VCaP (cell line): ENCODE results near the gene NLRP6.
"Not testable (repeated sequence)": the region's sequence is repeated elsewhere in the genome, so short reads cannot be mapped to it uniquely, and the experiment has no call there.

Source experiments
- H3K27ac ChIP-seq: fragments of 450-650 bp; 2 replicates; pipeline ENCODE4 v1.5.1; 2017
- TF ChIP-seq, protein P1 (sequence below): fragments of 450-650 bp; conservative IDR thresholded peaks from 2 replicates; pipeline ENCODE4 v1.5.1; 2017; ENCODE audit warnings: mild to moderate bottlenecking, moderate library complexity

Gene NLRP6

DNA sequence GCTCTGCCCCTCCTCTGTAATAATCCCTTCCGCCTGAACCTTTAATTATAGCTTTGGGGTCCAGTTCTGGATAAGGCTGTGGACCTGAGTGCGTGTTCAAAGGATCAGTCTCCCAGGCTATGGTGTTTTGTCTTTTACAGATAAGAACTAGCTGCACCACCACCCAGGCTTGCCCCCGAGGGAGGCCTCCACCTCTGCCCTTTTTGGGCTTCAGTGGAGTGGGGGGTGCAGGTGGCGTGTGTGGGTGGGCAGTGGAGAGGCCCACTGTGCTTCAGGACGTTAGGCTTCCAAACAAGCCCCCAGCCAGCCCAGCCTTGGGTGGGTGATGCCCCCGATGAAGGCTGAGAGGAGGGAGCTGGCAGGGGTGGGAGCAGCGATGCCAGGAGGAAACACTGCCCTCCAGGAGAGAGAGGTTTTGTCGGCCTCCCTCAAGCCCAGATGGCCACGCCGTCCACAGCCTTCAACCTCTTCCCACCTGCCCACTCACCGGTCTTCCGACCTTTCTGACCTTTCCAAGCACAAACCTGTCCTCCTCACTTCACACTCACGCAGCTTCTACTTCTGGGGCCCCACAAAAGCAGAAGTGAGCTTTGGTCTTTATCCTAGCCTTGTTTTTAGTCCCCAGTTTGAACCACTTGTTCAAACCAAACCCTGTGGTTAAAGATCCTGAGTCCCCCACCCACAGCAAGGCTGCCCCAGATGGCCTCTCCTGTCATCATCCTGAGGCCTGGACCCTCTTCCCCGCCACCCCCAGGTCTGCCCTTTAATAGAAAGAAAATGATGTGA, 21.1 kb upstream of the NLRP6 start:
- no peak overlapping the region for H3K27ac ChIP-seq
- TF ChIP-seq, protein P1, sequence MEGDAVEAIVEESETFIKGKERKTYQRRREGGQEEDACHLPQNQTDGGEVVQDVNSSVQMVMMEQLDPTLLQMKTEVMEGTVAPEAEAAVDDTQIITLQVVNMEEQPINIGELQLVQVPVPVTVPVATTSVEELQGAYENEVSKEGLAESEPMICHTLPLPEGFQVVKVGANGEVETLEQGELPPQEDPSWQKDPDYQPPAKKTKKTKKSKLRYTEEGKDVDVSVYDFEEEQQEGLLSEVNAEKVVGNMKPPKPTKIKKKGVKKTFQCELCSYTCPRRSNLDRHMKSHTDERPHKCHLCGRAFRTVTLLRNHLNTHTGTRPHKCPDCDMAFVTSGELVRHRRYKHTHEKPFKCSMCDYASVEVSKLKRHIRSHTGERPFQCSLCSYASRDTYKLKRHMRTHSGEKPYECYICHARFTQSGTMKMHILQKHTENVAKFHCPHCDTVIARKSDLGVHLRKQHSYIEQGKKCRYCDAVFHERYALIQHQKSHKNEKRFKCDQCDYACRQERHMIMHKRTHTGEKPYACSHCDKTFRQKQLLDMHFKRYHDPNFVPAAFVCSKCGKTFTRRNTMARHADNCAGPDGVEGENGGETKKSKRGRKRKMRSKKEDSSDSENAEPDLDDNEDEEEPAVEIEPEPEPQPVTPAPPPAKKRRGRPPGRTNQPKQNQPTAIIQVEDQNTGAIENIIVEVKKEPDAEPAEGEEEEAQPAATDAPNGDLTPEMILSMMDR = no peak

DNA sequence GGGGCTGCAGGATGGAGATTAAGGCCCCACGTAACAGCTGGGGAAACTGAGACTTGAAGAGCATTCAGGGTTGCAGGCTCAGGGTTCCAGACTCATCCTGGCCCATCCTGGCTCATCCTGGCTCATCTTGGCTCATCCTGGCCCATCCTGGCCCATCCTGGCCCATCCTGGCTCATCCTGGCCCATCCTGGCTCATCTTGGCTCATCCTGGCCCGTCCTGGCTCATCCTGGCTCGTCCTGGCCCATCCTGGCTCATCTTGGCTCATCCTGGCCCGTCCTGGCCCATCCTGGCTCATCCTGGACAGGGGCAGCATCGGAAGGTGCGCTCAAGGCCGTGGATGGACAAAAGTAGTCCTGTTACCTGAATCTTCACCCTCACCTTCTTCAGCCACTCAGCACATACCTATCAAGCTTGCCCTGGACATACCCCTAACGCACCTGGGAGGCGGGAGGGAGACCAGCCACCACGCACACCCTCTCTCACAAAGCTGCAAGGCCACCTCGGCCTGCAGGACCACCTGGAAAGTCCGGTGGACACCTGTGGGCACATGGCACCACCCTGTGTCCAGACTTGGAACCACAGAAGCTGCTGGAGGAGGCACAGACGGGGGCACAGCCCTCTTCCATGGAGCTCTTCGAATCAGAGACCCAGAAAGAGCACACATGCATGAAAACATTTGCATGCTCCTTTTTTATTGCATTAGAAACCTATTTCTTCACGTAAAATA, 20.3 kb upstream of the NLRP6 start:
- H3K27ac ChIP-seq = no peak overlapping the region
- TF ChIP-seq, protein P1 = peak; percentile 67

GRCh38 chr11:259413-259812, 18.8 kb upstream of the NLRP6 start:
- no peak overlapping the region for H3K27ac ChIP-seq
- TF ChIP-seq, protein P1 = no peak

- TF ChIP-seq, protein P1 = no peak
- no peak overlapping the region for H3K27ac ChIP-seq
Observed at GRCh38 chr11:261624-262023, 16.6 kb upstream of the NLRP6 start.

DNA sequence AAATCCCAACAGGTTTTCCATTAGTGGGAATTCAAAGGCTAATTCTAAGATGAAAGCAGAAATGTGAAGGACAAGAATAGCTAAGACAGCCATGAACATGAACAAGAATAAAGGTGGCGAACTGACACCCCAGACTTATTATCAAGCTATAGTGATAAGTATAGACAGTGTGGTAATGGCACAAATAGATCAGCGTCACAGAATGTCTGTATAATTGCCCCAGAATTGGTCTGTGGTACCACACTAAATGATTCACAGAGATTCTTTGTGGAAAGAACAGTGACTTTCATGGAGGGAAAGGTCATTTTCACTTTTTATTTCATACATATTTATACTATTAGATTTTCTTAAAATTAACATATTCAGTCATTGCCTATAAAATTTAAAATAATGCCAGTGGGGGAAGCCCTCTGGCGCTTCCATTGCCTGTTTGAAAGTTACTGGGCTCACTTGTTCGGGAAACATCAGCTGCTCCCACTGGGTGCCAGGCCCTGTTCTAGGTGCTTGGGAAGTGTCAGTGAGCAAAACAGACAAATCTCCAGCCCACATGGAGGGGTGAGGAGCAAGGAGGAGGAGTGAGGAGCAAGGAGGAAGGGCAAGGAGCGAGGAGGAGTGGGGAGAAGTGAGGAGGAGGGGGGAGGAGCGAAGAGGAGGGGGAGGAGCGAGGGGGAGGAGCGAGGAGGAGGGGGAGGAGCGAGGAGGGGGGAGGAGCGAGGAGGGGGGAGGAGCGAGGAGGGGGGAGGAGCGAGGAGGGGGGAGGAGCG, 11.3 kb upstream of the NLRP6 start:
- no peak overlapping the region for H3K27ac ChIP-seq
- TF ChIP-seq, protein P1 = no peak

- TF ChIP-seq, protein P1 = no peak
- no peak overlapping the region for H3K27ac ChIP-seq
Observed at GRCh38 chr11:267491-267994, 10.7 kb upstream of the NLRP6 start.

DNA sequence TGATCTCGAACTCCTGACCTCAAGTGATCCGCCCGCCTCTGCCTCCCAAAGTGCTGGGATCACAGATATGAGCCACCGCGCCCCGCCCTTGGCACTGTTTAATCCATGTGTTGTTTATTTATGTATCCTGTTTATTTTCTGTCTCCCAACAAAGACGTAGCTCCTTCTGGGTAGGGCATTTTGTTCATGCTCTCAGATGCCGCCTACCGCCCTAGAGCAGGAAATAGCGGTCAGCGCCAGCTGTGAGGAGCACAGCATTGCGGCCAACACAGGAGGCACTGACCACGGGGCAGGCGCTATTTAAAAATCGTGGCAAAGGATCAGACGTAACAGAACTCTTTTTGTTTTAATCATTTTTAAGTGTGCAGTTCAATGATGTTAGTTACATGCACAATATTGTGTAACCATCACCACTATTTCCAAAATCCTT, 9.5 kb upstream of the NLRP6 start:
- TF ChIP-seq, protein P1 = peak; percentile 40
- H3K27ac ChIP-seq = not testable (repeated sequence)
